Lung microvascular endothelial cell (primary cell): ENCODE measurements around the gene OR2F2. TPM values are rescaled to one million over a fixed set of nuclear protein-coding genes. Genes with fewer than 3 reads are reported as not detected.

ENCODE experiments used
- DNase-seq, 2 donors: peaks; one replicate each; pipeline versions ENCODE4 v3.0.0 to v3.0.0-alpha.2; 2010; ENCODE audit warnings: low read depth in 2 of 2
- total RNA-seq: library from RNA; depleted of rRNA; stranded (reverse); fragments of >200 nt; gene quantifications from 2 replicates; pipeline ENCODE4 v1.2.1, GENCODE V29; 2014

The OR2F2 gene
- total RNA-seq, result not detected in 2 replicates

- DNase-seq, result no peak
Observed at GRCh38 chr7:143934526-143935325, at the start of gene OR2F2. Gene OR2F2, plus strand, starts transcription at chr7:143935233. Its CDS starts 0 bp downstream, at chr7:143935233.

- DNase-seq, result no peak
Observed at GRCh38 chr7:143885951-143886350, 49.1 kb upstream of the OR2F2 start.

GRCh38 chr7:143886826-143887477, 48.1 kb upstream of the OR2F2 start:
- no peak for DNase-seq

- DNase-seq, result no peak
Observed at GRCh38 chr7:143889068-143889467, 46.0 kb upstream of the OR2F2 start.

- no peak for DNase-seq
Observed at GRCh38 chr7:143890558-143890957, 44.5 kb upstream of the OR2F2 start.

- peak in 1 of 2 donors; percentile 9 for DNase-seq
Observed at GRCh38 chr7:143891457-143891856, 43.6 kb upstream of the OR2F2 start.

- DNase-seq, result peak; percentile 62 to 64
Observed at GRCh38 chr7:143892527-143893300, 42.3 kb upstream of the OR2F2 start.

GRCh38 chr7:143896667-143897066, 38.4 kb upstream of the OR2F2 start:
- DNase-seq, result no peak

- no peak for DNase-seq
Observed at GRCh38 chr7:143898810-143899209, 36.2 kb upstream of the OR2F2 start.

- DNase-seq, result peak in 1 of 2 donors; percentile 16
Observed at GRCh38 chr7:143900230-143900766, 34.7 kb upstream of the OR2F2 start.

- DNase-seq, result peak; percentile 51 to 62
Observed at GRCh38 chr7:143901332-143901667, 33.7 kb upstream of the OR2F2 start.

- DNase-seq, result peak; percentile 95 to 96
Observed at GRCh38 chr7:143901668-143902331, 33.2 kb upstream of the OR2F2 start, which contains the start of gene TCAF1. Gene TCAF1, minus strand, starts transcription at chr7:143902176. Its CDS starts 25,568 bp downstream, at chr7:143876608.

GRCh38 chr7:143902332-143902899, 32.6 kb upstream of the OR2F2 start:
- DNase-seq, result no peak

GRCh38 chr7:143905509-143905908, 29.5 kb upstream of the OR2F2 start:
- DNase-seq, result no peak

- DNase-seq, result no peak
Observed at GRCh38 chr7:143906151-143906550, 28.9 kb upstream of the OR2F2 start.

GRCh38 chr7:143906895-143907294, 28.1 kb upstream of the OR2F2 start:
- no peak for DNase-seq

GRCh38 chr7:143908120-143908519, 26.9 kb upstream of the OR2F2 start:
- no peak for DNase-seq

- no peak for DNase-seq
Observed at GRCh38 chr7:143909863-143910262, 25.2 kb upstream of the OR2F2 start.

- DNase-seq, result no peak
Observed at GRCh38 chr7:143910473-143911248, 24.4 kb upstream of the OR2F2 start.

- DNase-seq, result no peak
Observed at GRCh38 chr7:143913945-143914615, 21.0 kb upstream of the OR2F2 start.
